Activated CD4-positive, alpha-beta memory T cell treated with anti-CD3 and anti-CD28 coated beads for 36 hours (primary cell): Measurements from ENCODE around the gene FBL. TPM values are rescaled to one million over a fixed set of nuclear protein-coding genes. Genes with fewer than 3 reads are reported as not detected.

Experiments used
- CTCF ChIA-PET: fragments of 350-600 bp; sonication (Branson Sonifier 250); formaldehyde crosslinking; loops from one replicate; lab custom pipeline; 2021; ENCODE audit warnings: antibody characterized with exemption, inconsistent platforms; lab: Charles Lee
- POLR2A ChIA-PET: fragments of 350-600 bp; sonication (Branson Sonifier 250); formaldehyde crosslinking; loops from one replicate; lab custom pipeline; 2021; ENCODE audit warnings: antibody characterized with exemption; lab: Charles Lee
- DNase-seq: peaks from one replicate; pipeline ENCODE4 v3.0.0-alpha.2; 2020
- H3K27ac Mint-ChIP-seq: one replicate; pipeline ENCODE4 v1.8.0; 2021; ENCODE audit warnings: mixed read lengths
- H3K27me3 Mint-ChIP-seq: one replicate; pipeline ENCODE4 v1.8.0; 2021; ENCODE audit warnings: mixed read lengths
- H3K36me3 Mint-ChIP-seq: one replicate; pipeline ENCODE4 v1.8.0; 2021; ENCODE audit warnings: mixed read lengths
- H3K4me1 Mint-ChIP-seq: one replicate; pipeline ENCODE4 v1.8.0; 2021; ENCODE audit warnings: low read depth, mixed read lengths
- H3K4me3 Mint-ChIP-seq: one replicate; pipeline ENCODE4 v1.8.0; 2021; ENCODE audit warnings: mild to moderate bottlenecking, mixed read lengths
- H3K9me3 Mint-ChIP-seq: one replicate; pipeline ENCODE4 v1.8.0; 2021; ENCODE audit warnings: mixed read lengths
- intact Hi-C: fragments of 100-400 bp; cut with micrococcal nuclease; formaldehyde crosslinking; loops from one replicate; pipeline ENCODE4 v1.15.1; 2023
- microRNA-seq: library from miRNA; unstranded; fragments of <30 nt; microRNA quantifications from one replicate; pipeline ENCODE4 v1.2.0, GENCODE V29; 2022; ENCODE audit warnings: borderline number of aligned reads, borderline microRNAs expressed, borderline replicate concordance
- total RNA-seq, 2 experiments: library from RNA; stranded (reverse); gene quantifications; one replicate each; pipeline ENCODE4 v1.2.3, GENCODE V29; 2021

Gene FBL
- total RNA-seq, 2 experiments from 2014 or later, result 579 to 589 TPM

- CTCF ChIA-PET, result interaction anchor here (0.8 to 2.1 kb wide), 3 partner anchors 10 to 38 kb away, joined by 3 to 14 read pairs (median 4); no protein-coding TSS in a partner anchor
- no peak for DNase-seq
- intact Hi-C loops, result no loop called here
- no peak overlapping the region for H3K4me3 Mint-ChIP-seq
- H3K27me3 Mint-ChIP-seq, result peaks cover 13% of the 10 kb centered on the region
- H3K9me3 Mint-ChIP-seq, result no peaks in the 10 kb centered on the region
- no peaks in the 10 kb centered on the region for H3K36me3 Mint-ChIP-seq
- H3K27ac Mint-ChIP-seq, result no peak overlapping the region
- no peaks in the 10 kb centered on the region for H3K4me1 Mint-ChIP-seq
- POLR2A ChIA-PET, result no interaction called here
Observed at GRCh38 chr19:39802958-39803357, 43.2 kb downstream of the FBL start.

- Mint-ChIP-seq H3K36me3 (no peaks in the 10 kb centered on the region), H3K27ac (no peak overlapping the region), H3K27me3 (peaks cover 5% of the 10 kb centered on the region), H3K4me1 (peaks cover 9% of the 10 kb centered on the region), H3K9me3 (no peaks in the 10 kb centered on the region), H3K4me3 (no peak overlapping the region)
- intact Hi-C loops, result no loop called here
- DNase-seq, result no peak
- ChIA-PET POLR2A (no interaction called here), CTCF (interaction anchor here (3.2 kb wide), 1 partner anchor 46 kb away, joined by 16 read pairs; no protein-coding TSS in a partner anchor)
Observed at GRCh38 chr19:39797083-39797482, 49.1 kb downstream of the FBL start.

- Mint-ChIP-seq H3K36me3 (no peaks in the 10 kb centered on the region), H3K4me3 (no peak overlapping the region), H3K27ac (no peak overlapping the region), H3K9me3 (no peaks in the 10 kb centered on the region), H3K27me3 (peaks cover 5% of the 10 kb centered on the region), H3K4me1 (peaks cover 9% of the 10 kb centered on the region)
- intact Hi-C loops, result no loop called here
- no peak for DNase-seq
- ChIA-PET POLR2A (no interaction called here), CTCF (interaction anchor here (1.1 to 3.2 kb wide), 4 partner anchors 27 to 49 kb away, joined by 3 to 16 read pairs (median 3); no protein-coding TSS in a partner anchor)
Observed at GRCh38 chr19:39796000-39796498, 50.1 kb downstream of the FBL start.

GRCh38 chr19:39795001-39795400 lies 51.2 kb downstream of the FBL start:
- Mint-ChIP-seq H3K27ac (no peak overlapping the region), H3K4me1 (peaks cover 9% of the 10 kb centered on the region), H3K9me3 (no peaks in the 10 kb centered on the region), H3K4me3 (no peak overlapping the region), H3K27me3 (peaks cover 2% of the 10 kb centered on the region), H3K36me3 (no peaks in the 10 kb centered on the region)
- DNase-seq, result peak; percentile 27
- ChIA-PET POLR2A (no interaction called here), CTCF (interaction anchor here (0.6 to 3.2 kb wide), 3 partner anchors 48 to 1852 kb away, joined by 3 to 16 read pairs (median 3); no protein-coding TSS in a partner anchor)
- intact Hi-C loops, result no loop called here

GRCh38 chr19:39792999-39793546 lies 53.1 kb downstream of the FBL start:
- ChIA-PET POLR2A (no interaction called here), CTCF (interaction anchor here (0.7 to 3.3 kb wide), 33 partner anchors 8 to 242 kb away, joined by 3 to 70 read pairs (median 5); partner anchors contain the start of genes DYRK1B, FBL and PSMC4)
- Mint-ChIP-seq H3K36me3 (peaks cover 3% of the 10 kb centered on the region), H3K27me3 (peaks cover 2% of the 10 kb centered on the region), H3K27ac (no peak overlapping the region), H3K4me3 (peak overlapping the region; percentile 73), H3K4me1 (peaks cover 9% of the 10 kb centered on the region), H3K9me3 (peaks cover 9% of the 10 kb centered on the region)
- peak; percentile 83 for DNase-seq
- intact Hi-C loops, result loop anchor here (1.0 kb wide), 2 partner anchors 31 to 51 kb away; no protein-coding TSS in a partner anchor

- intact Hi-C loops, result no loop called here
- CTCF ChIA-PET, result interaction anchor here (0.7 to 1.0 kb wide), 3 partner anchors 21 to 55 kb away, joined by 3 read pairs; no protein-coding TSS in a partner anchor
- H3K4me3 Mint-ChIP-seq, result no peak overlapping the region
- H3K27ac Mint-ChIP-seq, result no peak overlapping the region
- H3K9me3 Mint-ChIP-seq, result peaks cover 15% of the 10 kb centered on the region
- no peak for DNase-seq
- H3K27me3 Mint-ChIP-seq, result peaks cover 21% of the 10 kb centered on the region
- POLR2A ChIA-PET, result no interaction called here
- peaks cover 5% of the 10 kb centered on the region for H3K36me3 Mint-ChIP-seq
- H3K4me1 Mint-ChIP-seq, result peaks cover 4% of the 10 kb centered on the region
Observed at GRCh38 chr19:39788244-39788643, 57.9 kb downstream of the FBL start.

Small RNA genes lying within 50 kb of the gene (microRNA-seq; reads per million reads assigned to microRNA genes)
- gene MIR6719, result not detected

Other genes with a start within 250 kb of the FBL start
- not detected for gene LGALS13, start 243.9 kb downstream of the FBL start, total RNA-seq
- not detected for gene LGALS16, start 190.5 kb downstream of the FBL start, total RNA-seq
- 1 to 10 TPM; 1.6 to 2.5 TPM for gene LGALS14, start 141.9 kb downstream of the FBL start, total RNA-seq
- 1 to 10 TPM; 4.0 to 4.7 TPM for gene CLC, start 108.3 kb downstream of the FBL start, total RNA-seq
- not detected for gene LEUTX, start 67.5 kb downstream of the FBL start, total RNA-seq
- gene DYRK1B, start 12.2 kb downstream of the FBL start, total RNA-seq, result 1 to 10 TPM; 4.5 to 4.8 TPM
- gene FCGBP, start 88.3 kb upstream of the FBL start, total RNA-seq, result 1 to 10 TPM; 3.6 TPM
- gene PSMC4, start 124.8 kb upstream of the FBL start, total RNA-seq, result 100 to 1,000 TPM; 105 to 107 TPM
- gene ZNF546, start 150.7 kb upstream of the FBL start, total RNA-seq, result 1 to 10 TPM; 4.2 to 5.5 TPM
- 10 to 100 TPM; 11.8 to 13.9 TPM for gene ZNF780B, start 209.9 kb upstream of the FBL start, total RNA-seq
- 10 to 100 TPM; 17.2 to 17.3 TPM for gene ZNF780A, start 244.6 kb upstream of the FBL start, total RNA-seq